Measurements from ENCODE around the gene FAM222B. TPM values are rescaled to one million over a fixed set of nuclear protein-coding genes. Genes with fewer than 3 reads are reported as not detected.

FAM222B gene
- total RNA-seq, 1 donor from 2014 or later: 37.9 TPM

- Mint-ChIP-seq H3K36me3 (peaks cover 3% of the 10 kb centered on the region), H3K27me3 (ENCODE audit: low read depth) (no peaks in the 10 kb centered on the region), H3K4me1 (peaks cover 4% of the 10 kb centered on the region), H3K4me3 (no peak overlapping the region), H3K9me3 (no peaks in the 10 kb centered on the region), H3K27ac (peak overlapping the region; percentile 83)
- TF ChIP-seq CTCF (IDR thresholded peaks at IDR 0.05; ENCODE audit: unreplicated experiment): no peak
- no peak for DNase-seq (ENCODE audit: low spot score in 2 of 2, unreplicated experiment in 2 of 2)
Observed at GRCh38 chr17:28773736-28774135, 68.9 kb downstream of the FAM222B start.

DNA sequence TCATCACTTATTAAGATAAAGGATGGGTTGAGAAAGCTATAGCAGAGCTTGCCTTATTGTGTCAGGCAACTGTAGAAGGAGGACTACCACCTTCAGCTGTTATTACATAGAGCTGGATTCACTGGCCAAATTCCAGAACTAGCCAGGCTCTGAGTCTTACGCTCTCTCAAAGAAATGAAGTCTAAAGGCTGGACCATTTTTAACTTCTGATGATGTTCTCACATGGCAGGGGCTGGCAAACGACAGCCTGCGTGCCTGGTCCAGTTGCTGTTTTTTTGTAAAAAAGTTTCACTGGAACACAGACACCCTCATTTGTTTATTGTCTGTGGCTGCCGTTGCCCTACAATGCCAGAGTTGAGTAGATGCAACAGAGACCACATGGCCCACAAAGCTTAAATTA is 77.6 kb downstream of the FAM222B start:
- no peaks in the 10 kb centered on the region for H3K9me3 Mint-ChIP-seq
- H3K36me3 Mint-ChIP-seq: peaks cover 9% of the 10 kb centered on the region
- DNase-seq (ENCODE audit: low spot score in 2 of 2, unreplicated experiment in 2 of 2): no peak
- TF ChIP-seq CTCF (IDR thresholded peaks at IDR 0.05; ENCODE audit: unreplicated experiment): no peak
- H3K4me1 Mint-ChIP-seq: peaks cover 1% of the 10 kb centered on the region
- no peak overlapping the region for H3K27ac Mint-ChIP-seq
- H3K27me3 Mint-ChIP-seq (ENCODE audit: low read depth): no peaks in the 10 kb centered on the region
- H3K4me3 Mint-ChIP-seq: no peak overlapping the region

DNA sequence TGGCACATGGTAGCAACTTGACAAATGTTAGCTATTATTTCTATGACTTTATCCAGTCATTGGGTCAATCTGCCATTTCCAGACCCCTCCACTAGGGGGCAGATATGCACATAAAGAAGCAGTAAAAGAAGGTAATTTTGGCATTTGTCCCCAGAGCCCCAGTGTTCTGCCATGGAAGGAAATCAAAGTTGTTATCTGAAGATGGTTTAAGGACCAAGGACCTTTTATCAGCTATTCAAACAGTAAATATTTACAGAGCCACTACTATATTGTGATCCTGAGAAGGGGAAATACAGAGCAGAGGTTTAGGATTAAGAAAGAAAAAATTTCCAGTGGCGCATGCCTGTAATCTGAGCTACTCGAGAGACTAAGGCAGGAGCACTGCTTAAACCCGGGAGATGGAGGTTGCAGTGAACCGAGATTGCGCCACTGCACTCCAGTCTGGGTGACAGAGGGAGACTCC is 78.8 kb downstream of the FAM222B start:
- H3K4me1 Mint-ChIP-seq: peaks cover 1% of the 10 kb centered on the region
- H3K4me3 Mint-ChIP-seq: no peak overlapping the region
- H3K36me3 Mint-ChIP-seq: peaks cover 9% of the 10 kb centered on the region
- H3K27me3 Mint-ChIP-seq (ENCODE audit: low read depth): no peaks in the 10 kb centered on the region
- peak overlapping the region; percentile 78 for H3K27ac Mint-ChIP-seq
- H3K9me3 Mint-ChIP-seq: no peaks in the 10 kb centered on the region
- peak; percentile 99 for TF ChIP-seq CTCF (IDR thresholded peaks at IDR 0.05; ENCODE audit: unreplicated experiment)
- DNase-seq (ENCODE audit: low spot score in 2 of 2, unreplicated experiment in 2 of 2): peak in 1 of 2 experiments; percentile 76

GRCh38 chr17:28763137-28763799 is 79.3 kb downstream of the FAM222B start:
- DNase-seq (ENCODE audit: low spot score in 2 of 2, unreplicated experiment in 2 of 2): no peak
- no peaks in the 10 kb centered on the region for H3K27me3 Mint-ChIP-seq (ENCODE audit: low read depth)
- H3K4me1 Mint-ChIP-seq: peaks cover 1% of the 10 kb centered on the region
- peaks cover 9% of the 10 kb centered on the region for H3K36me3 Mint-ChIP-seq
- H3K9me3 Mint-ChIP-seq: no peaks in the 10 kb centered on the region
- no peak for TF ChIP-seq CTCF (IDR thresholded peaks at IDR 0.05; ENCODE audit: unreplicated experiment)
- H3K27ac Mint-ChIP-seq: no peak overlapping the region
- no peak overlapping the region for H3K4me3 Mint-ChIP-seq

GRCh38 chr17:28760601-28761562 is 81.7 kb downstream of the FAM222B start:
- Mint-ChIP-seq H3K27ac (no peak overlapping the region), H3K27me3 (ENCODE audit: low read depth) (no peaks in the 10 kb centered on the region), H3K4me3 (no peak overlapping the region), H3K4me1 (peaks cover 1% of the 10 kb centered on the region), H3K36me3 (peaks cover 13% of the 10 kb centered on the region), H3K9me3 (no peaks in the 10 kb centered on the region)
- no peak for TF ChIP-seq CTCF (IDR thresholded peaks at IDR 0.05; ENCODE audit: unreplicated experiment)
- no peak for DNase-seq (ENCODE audit: low spot score in 2 of 2, unreplicated experiment in 2 of 2)

Measured in mesothelial cell of epicardium (in vitro differentiated cells).